Measurements from ENCODE around the gene ZDHHC23. TPM values are rescaled to one million over a fixed set of nuclear protein-coding genes. Genes with fewer than 3 reads are reported as not detected.
A peak's percentile ranks its signal among the peaks of the same experiment; 100 is the strongest.

The ZDHHC23 gene
- total RNA-seq, 4 donors from 2014 or later = 1.4 to 7.6 (median 5.0) TPM

DNA sequence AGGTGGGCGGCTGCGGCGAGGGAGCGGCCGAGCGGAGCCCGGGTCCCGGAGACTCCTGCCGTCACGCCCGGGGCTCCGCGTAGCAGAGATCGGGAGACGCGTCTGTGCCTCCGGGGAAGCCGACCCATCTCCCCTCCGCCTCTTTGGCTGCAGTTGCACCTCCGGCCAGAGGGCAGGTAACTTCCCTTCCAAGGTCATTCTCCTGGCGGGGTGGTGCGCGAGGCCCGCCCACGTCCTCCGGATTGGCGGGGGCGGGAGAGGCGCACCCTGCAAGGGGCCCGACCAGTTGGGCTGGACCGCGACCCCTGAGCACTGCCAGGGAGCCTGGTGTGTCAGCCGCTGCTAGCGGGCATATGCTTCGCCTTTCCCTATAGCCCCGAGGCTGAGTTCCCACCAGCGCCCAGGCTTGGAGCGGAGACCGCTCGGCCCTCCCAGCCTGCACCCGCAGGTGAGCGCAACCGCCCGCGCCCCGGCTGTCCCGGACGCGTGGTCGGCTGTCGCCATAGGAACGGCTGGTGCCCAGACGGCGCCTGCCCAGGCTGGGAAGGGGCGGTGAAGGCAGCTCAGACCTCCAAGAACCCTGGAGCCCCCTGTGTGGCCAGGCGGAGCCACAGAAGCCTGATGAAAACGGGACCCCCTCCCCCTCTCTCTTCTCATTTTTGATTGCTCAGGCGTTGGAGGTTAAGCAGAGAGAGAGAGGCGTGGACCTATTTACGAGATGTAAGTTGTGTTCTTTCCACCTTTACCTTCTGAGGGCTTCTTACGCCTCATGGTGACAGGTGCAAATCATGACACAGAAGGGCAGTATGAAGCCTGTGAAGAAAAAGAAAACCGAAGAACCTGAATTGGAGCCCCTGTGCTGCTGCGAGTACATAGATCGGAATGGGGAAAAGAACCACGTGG lies 453 bp downstream of the ZDHHC23 start:
- Histone ChIP-seq H3K4me3 (peak overlapping the region; percentile 70 to 90 (median 86)), H3K36me3 (peaks cover 0 to 10% (median 0%) of the 10 kb centered on the region in 3 donors), H3K27me3 (no peaks in the 10 kb centered on the region), H3K27ac (peak overlapping the region; percentile 26 to 78 (median 70)), H3K4me1 (peaks cover 0 to 19% (median 2%) of the 10 kb centered on the region in 3 donors), H3K9me3 (no peaks in the 10 kb centered on the region)
- TF ChIP-seq, protein P1, sequence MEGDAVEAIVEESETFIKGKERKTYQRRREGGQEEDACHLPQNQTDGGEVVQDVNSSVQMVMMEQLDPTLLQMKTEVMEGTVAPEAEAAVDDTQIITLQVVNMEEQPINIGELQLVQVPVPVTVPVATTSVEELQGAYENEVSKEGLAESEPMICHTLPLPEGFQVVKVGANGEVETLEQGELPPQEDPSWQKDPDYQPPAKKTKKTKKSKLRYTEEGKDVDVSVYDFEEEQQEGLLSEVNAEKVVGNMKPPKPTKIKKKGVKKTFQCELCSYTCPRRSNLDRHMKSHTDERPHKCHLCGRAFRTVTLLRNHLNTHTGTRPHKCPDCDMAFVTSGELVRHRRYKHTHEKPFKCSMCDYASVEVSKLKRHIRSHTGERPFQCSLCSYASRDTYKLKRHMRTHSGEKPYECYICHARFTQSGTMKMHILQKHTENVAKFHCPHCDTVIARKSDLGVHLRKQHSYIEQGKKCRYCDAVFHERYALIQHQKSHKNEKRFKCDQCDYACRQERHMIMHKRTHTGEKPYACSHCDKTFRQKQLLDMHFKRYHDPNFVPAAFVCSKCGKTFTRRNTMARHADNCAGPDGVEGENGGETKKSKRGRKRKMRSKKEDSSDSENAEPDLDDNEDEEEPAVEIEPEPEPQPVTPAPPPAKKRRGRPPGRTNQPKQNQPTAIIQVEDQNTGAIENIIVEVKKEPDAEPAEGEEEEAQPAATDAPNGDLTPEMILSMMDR (IDR thresholded peaks at IDR 0.05) = no peak
- TF ChIP-seq POLR2A (IDR thresholded peaks at IDR 0.05) = no peak
- no peak for DNase-seq
- WGBS, 2 donors = 1 to 12% methylated on average over 8 to 21 of the region's 65 CpGs
- intact Hi-C loops (cut with DNase I) = no loop called here

DNA sequence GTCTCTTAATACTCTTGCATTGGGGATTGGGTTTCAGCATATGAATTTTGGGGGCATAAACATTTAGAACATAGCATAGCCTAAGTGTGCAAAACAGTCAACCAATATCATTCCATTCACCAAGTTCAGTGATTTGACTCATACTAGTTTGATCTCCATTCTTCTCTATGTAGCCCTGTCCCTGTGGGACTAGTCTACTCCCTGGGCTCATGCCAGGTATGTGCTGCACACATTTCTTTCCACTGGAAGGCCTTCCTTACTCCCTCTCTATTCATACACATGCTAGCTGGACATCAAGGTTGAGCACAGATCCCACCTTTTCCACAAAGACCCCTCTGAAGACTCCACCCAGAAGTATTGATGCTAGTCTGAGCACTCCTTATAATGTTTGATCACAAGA lies 5.1 kb downstream of the ZDHHC23 start:
- H3K27ac ChIP-seq = no peak overlapping the region
- H3K4me1 ChIP-seq = peaks cover 0 to 19% (median 2%) of the 10 kb centered on the region in 3 donors
- no peak overlapping the region for H3K4me3 ChIP-seq
- TF ChIP-seq POLR2A (IDR thresholded peaks at IDR 0.05) = no peak
- TF ChIP-seq, protein P1 (IDR thresholded peaks at IDR 0.05) = no peak
- intact Hi-C loops (cut with DNase I) = no loop called here
- no peaks in the 10 kb centered on the region for H3K9me3 ChIP-seq
- no peaks in the 10 kb centered on the region for H3K27me3 ChIP-seq
- peaks cover 0 to 5% (median 0%) of the 10 kb centered on the region in 3 donors for H3K36me3 ChIP-seq
- no peak for DNase-seq

DNA sequence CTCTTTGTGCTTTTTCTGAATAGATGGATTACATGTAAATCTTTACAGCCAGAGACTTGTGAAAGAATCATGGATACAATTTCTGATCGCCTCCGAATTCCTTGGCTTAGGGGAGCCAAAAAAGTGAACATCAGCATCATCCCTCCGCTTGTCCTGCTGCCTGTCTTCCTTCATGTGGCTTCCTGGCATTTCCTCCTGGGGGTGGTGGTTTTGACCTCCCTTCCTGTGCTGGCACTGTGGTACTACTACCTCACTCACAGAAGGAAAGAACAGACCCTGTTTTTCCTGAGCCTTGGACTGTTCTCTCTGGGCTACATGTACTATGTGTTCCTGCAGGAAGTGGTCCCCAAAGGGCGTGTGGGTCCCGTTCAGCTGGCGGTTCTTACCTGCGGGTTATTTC lies 5.9 kb downstream of the ZDHHC23 start:
- intact Hi-C loops (cut with DNase I) = no loop called here
- H3K36me3 ChIP-seq = peaks cover 0 to 12% (median 0%) of the 10 kb centered on the region in 3 donors
- no peaks in the 10 kb centered on the region for H3K9me3 ChIP-seq
- TF ChIP-seq POLR2A (IDR thresholded peaks at IDR 0.05) = no peak
- TF ChIP-seq, protein P1 (IDR thresholded peaks at IDR 0.05) = no peak
- H3K27me3 ChIP-seq = no peaks in the 10 kb centered on the region
- H3K4me3 ChIP-seq = no peak overlapping the region
- DNase-seq = no peak
- peaks cover 0 to 12% (median under 1%) of the 10 kb centered on the region in 3 donors for H3K4me1 ChIP-seq
- 31 to 41% methylated on average over 3 of the region's 7 CpGs for WGBS, 2 donors
- no peak overlapping the region for H3K27ac ChIP-seq

DNA sequence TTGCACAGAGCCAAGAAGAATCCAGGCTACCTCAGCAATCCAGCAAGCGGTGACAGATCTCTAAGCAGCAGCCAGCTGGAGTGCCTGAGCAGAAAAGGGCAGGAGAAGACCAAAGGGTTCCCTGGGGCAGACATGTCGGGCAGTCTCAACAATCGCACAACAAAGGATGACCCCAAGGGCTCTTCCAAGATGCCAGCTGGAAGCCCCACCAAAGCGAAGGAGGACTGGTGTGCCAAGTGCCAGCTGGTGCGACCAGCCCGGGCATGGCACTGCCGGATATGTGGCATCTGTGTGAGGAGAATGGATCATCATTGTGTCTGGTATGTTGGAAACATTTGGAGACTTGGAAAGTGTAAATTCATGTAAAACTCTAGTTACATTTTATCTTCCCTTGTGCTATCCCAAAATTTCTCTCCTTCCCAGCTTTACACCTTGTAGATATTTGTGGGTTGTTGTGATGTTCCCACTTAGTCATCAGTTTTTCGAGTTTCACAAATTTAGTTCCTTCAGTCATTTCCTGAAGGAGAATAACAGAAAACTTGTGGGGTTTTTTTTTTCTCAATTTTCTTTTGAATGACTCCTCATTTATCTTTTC lies 6.4 kb downstream of the ZDHHC23 start:
- intact Hi-C loops (cut with DNase I) = no loop called here
- 25 to 58% methylated on average over 5 to 7 of the region's 8 CpGs for WGBS, 2 donors
- H3K4me1 ChIP-seq = peaks cover 0 to 7% (median 0%) of the 10 kb centered on the region in 3 donors
- peaks cover 0 to 17% (median 0%) of the 10 kb centered on the region in 3 donors for H3K36me3 ChIP-seq
- DNase-seq = no peak
- TF ChIP-seq POLR2A (IDR thresholded peaks at IDR 0.05) = no peak
- TF ChIP-seq, protein P1 (IDR thresholded peaks at IDR 0.05) = no peak
- no peak overlapping the region for H3K4me3 ChIP-seq
- no peak overlapping the region for H3K27ac ChIP-seq
- H3K9me3 ChIP-seq = no peaks in the 10 kb centered on the region
- H3K27me3 ChIP-seq = no peaks in the 10 kb centered on the region

DNA sequence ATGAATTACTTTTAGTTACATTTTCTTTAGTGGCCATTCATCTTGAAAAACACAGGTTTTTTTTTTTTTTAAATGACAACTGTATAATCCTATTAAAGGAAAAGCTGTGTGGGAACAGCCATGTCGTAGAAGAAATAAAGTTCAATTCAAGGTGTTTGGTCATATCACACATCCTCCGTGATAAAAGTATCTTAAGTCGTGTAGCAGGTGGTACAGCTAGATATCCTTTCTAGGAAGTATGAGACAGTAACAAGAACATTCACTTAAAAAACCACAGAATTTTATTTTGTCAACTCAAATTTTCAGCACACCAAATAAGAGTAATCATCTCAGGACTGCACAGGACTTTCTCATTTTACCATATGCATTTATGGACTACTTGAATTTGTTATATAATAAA lies 16.1 kb downstream of the ZDHHC23 start:
- no peak for TF ChIP-seq POLR2A (IDR thresholded peaks at IDR 0.05)
- TF ChIP-seq, protein P1 (IDR thresholded peaks at IDR 0.05) = no peak
- Histone ChIP-seq H3K4me3 (no peak overlapping the region), H3K9me3 (no peaks in the 10 kb centered on the region), H3K27me3 (no peaks in the 10 kb centered on the region), H3K4me1 (no peaks in the 10 kb centered on the region), H3K27ac (no peak overlapping the region), H3K36me3 (peaks cover 0 to 17% (median 0%) of the 10 kb centered on the region in 3 donors)
- DNase-seq = no peak
- 84 to 92% methylated on average over 3 of the region's 3 CpGs for WGBS, 2 donors
- intact Hi-C loops (cut with DNase I) = no loop called here
